ENCODE measurements around the gene FAM171A1. TPM values are rescaled to one million over a fixed set of nuclear protein-coding genes. Genes with fewer than 3 reads are reported as not detected.

Gene FAM171A1
- total and polyA plus RNA-seq, 2 experiments from 2014 or later: 38.9 to 41.5 TPM

- Histone ChIP-seq H3K36me3 (no peaks in the 10 kb centered on the region), H3K4me1 (ENCODE audit: low read depth) (peaks cover 12% of the 10 kb centered on the region), H3K9me3 (ENCODE audit: low read depth) (no peaks in the 10 kb centered on the region), H3K27ac (no peak overlapping the region), H3K4me3 (no peak overlapping the region), H3K27me3 (no peaks in the 10 kb centered on the region)
- TF ChIP-seq, protein P1, sequence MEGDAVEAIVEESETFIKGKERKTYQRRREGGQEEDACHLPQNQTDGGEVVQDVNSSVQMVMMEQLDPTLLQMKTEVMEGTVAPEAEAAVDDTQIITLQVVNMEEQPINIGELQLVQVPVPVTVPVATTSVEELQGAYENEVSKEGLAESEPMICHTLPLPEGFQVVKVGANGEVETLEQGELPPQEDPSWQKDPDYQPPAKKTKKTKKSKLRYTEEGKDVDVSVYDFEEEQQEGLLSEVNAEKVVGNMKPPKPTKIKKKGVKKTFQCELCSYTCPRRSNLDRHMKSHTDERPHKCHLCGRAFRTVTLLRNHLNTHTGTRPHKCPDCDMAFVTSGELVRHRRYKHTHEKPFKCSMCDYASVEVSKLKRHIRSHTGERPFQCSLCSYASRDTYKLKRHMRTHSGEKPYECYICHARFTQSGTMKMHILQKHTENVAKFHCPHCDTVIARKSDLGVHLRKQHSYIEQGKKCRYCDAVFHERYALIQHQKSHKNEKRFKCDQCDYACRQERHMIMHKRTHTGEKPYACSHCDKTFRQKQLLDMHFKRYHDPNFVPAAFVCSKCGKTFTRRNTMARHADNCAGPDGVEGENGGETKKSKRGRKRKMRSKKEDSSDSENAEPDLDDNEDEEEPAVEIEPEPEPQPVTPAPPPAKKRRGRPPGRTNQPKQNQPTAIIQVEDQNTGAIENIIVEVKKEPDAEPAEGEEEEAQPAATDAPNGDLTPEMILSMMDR (IDR thresholded peaks at IDR 0.05; ENCODE audit: low read depth, low read length): no peak
- DNase-seq (ENCODE audit: low read depth in 1 of 2, low spot score in 1 of 2): no peak
Measured at GRCh38 chr10:15324611-15325010, 46.5 kb downstream of the FAM171A1 start.

DNA sequence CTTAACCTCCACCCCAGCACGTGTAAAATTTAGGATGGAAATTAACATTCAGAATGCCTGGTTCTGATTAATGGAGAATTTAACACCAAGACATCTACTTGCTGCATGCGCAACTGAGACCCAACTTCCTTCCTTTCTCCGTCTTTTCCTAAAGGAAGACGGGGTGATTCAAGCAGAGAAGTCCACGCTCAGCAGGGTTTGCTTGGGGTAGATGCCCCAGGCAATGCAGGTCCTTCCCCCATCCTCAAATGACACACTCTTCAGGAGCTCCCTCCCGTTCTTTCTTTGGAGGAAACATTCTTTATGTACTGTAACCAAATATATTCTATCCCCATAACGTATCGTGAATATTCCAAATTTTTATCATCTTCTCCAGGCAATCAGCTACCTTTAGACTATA, 47.0 kb downstream of the FAM171A1 start:
- Histone ChIP-seq H3K4me3 (no peak overlapping the region), H3K27me3 (no peaks in the 10 kb centered on the region), H3K27ac (no peak overlapping the region), H3K36me3 (no peaks in the 10 kb centered on the region), H3K4me1 (ENCODE audit: low read depth) (peaks cover 12% of the 10 kb centered on the region), H3K9me3 (ENCODE audit: low read depth) (no peaks in the 10 kb centered on the region)
- TF ChIP-seq, protein P1 (IDR thresholded peaks at IDR 0.05; ENCODE audit: low read depth, low read length): no peak
- DNase-seq (ENCODE audit: low read depth in 1 of 2, low spot score in 1 of 2): no peak

- Histone ChIP-seq H3K36me3 (no peaks in the 10 kb centered on the region), H3K27ac (peak overlapping the region; percentile 27), H3K4me3 (no peak overlapping the region), H3K27me3 (no peaks in the 10 kb centered on the region), H3K9me3 (ENCODE audit: low read depth) (no peaks in the 10 kb centered on the region), H3K4me1 (ENCODE audit: low read depth) (peaks cover 13% of the 10 kb centered on the region)
- TF ChIP-seq, protein P1 (IDR thresholded peaks at IDR 0.05; ENCODE audit: low read depth, low read length): no peak
- DNase-seq (ENCODE audit: low read depth in 1 of 2, low spot score in 1 of 2): no peak
Measured at GRCh38 chr10:15322356-15322755, 48.7 kb downstream of the FAM171A1 start.

GRCh38 chr10:15321431-15322341, 49.4 kb downstream of the FAM171A1 start:
- Histone ChIP-seq H3K4me3 (no peak overlapping the region), H3K9me3 (ENCODE audit: low read depth) (no peaks in the 10 kb centered on the region), H3K36me3 (no peaks in the 10 kb centered on the region), H3K27me3 (no peaks in the 10 kb centered on the region), H3K27ac (peak overlapping the region; percentile 27), H3K4me1 (ENCODE audit: low read depth) (peaks cover 19% of the 10 kb centered on the region)
- TF ChIP-seq, protein P1 (IDR thresholded peaks at IDR 0.05; ENCODE audit: low read depth, low read length): no peak
- peak in 1 of 2 donors; percentile 89 for DNase-seq (ENCODE audit: low read depth in 1 of 2, low spot score in 1 of 2)

DNA sequence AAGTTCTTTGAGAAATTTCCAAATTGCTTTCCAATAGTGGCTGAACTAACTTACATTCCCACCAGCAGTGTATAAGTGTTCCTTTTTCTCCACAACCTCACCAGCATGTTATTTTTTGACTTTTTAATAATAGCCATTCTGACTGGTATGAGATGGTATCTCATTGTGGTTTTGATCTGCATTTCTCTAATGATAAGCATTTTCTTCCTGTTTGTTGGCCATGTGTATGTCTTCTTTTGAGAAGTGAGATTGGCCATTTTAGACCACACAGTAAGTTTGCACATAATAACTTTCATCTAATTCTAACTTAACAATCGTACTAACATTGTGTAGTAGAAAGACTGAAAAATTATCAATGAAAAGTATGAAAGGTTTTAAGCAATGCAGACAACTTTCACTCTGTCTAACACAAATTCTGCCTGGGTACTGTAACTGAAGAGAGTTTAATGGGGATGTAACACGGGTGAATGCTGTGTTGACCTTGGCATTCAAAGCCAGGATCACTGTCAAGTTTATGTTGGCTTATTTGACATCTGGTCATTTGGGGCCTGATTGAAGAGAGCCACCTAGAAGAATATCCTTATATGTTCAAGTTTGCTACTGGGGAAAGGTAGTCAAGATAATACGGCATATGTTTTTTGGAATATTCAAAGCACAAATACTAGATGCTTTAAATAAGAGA, 50.4 kb downstream of the FAM171A1 start:
- H3K27me3 ChIP-seq: no peaks in the 10 kb centered on the region
- H3K4me1 ChIP-seq (ENCODE audit: low read depth): peaks cover 29% of the 10 kb centered on the region
- no peaks in the 10 kb centered on the region for H3K36me3 ChIP-seq
- no peak overlapping the region for H3K4me3 ChIP-seq
- no peaks in the 10 kb centered on the region for H3K9me3 ChIP-seq (ENCODE audit: low read depth)
- TF ChIP-seq, protein P1 (IDR thresholded peaks at IDR 0.05; ENCODE audit: low read depth, low read length): no peak
- no peak for DNase-seq (ENCODE audit: low read depth in 1 of 2, low spot score in 1 of 2)
- no peak overlapping the region for H3K27ac ChIP-seq
